Nephron progenitor cell (in vitro differentiated cells): ENCODE measurements around the gene RDH13.

Source experiments
- DNase-seq: peaks from one replicate; pipeline ENCODE4 v3.0.0; 2021
- H3K27ac Mint-ChIP-seq: 2 replicates; pipeline ENCODE4 v1.8.0; 2021; ENCODE audit warnings: mild to moderate bottlenecking, moderate library complexity, mixed read lengths
- H3K27me3 Mint-ChIP-seq: 2 replicates; pipeline ENCODE4 v1.8.0; 2021; ENCODE audit warnings: mild to moderate bottlenecking, low read depth, mixed read lengths; ENCODE audit not compliant: poor library complexity
- H3K36me3 Mint-ChIP-seq: 2 replicates; pipeline ENCODE4 v1.8.0; 2021; ENCODE audit warnings: low read depth, mixed read lengths
- H3K4me1 Mint-ChIP-seq: 2 replicates; pipeline ENCODE4 v1.8.0; 2021; ENCODE audit warnings: mixed read lengths
- H3K4me3 Mint-ChIP-seq: 2 replicates; pipeline ENCODE4 v1.8.0; 2021; ENCODE audit warnings: mild to moderate bottlenecking, moderate library complexity, mixed read lengths
- H3K9me3 Mint-ChIP-seq: 2 replicates; pipeline ENCODE4 v1.8.0; 2021; ENCODE audit warnings: mild to moderate bottlenecking, moderate library complexity, mixed read lengths
- CTCF ChIP-seq: fragments of 200-600 bp; sonication (generic); IDR thresholded peaks from 2 replicates; pipeline ENCODE4 v1.5.0; 2021; ENCODE audit warnings: antibody characterized with exemption

Gene RDH13

GRCh38 chr19:55047951-55048350, 15.0 kb downstream of the RDH13 start:
- Mint-ChIP-seq H3K36me3 (peaks cover 30% of the 10 kb centered on the region), H3K4me3 (no peak overlapping the region), H3K4me1 (no peaks in the 10 kb centered on the region), H3K27ac (no peak overlapping the region), H3K9me3 (no peaks in the 10 kb centered on the region), H3K27me3 (no peaks in the 10 kb centered on the region)
- TF ChIP-seq CTCF, result no peak
- DNase-seq, result no peak

GRCh38 chr19:55046975-55047622, 15.8 kb downstream of the RDH13 start:
- no peak overlapping the region for H3K4me3 Mint-ChIP-seq
- DNase-seq, result no peak
- H3K36me3 Mint-ChIP-seq, result peaks cover 25% of the 10 kb centered on the region
- no peak overlapping the region for H3K27ac Mint-ChIP-seq
- no peak for TF ChIP-seq CTCF
- no peaks in the 10 kb centered on the region for H3K27me3 Mint-ChIP-seq
- H3K4me1 Mint-ChIP-seq, result no peaks in the 10 kb centered on the region
- no peaks in the 10 kb centered on the region for H3K9me3 Mint-ChIP-seq

- DNase-seq, result no peak
- no peak for TF ChIP-seq CTCF
- no peaks in the 10 kb centered on the region for H3K27me3 Mint-ChIP-seq
- peaks cover 15% of the 10 kb centered on the region for H3K36me3 Mint-ChIP-seq
- H3K4me1 Mint-ChIP-seq, result no peaks in the 10 kb centered on the region
- H3K27ac Mint-ChIP-seq, result no peak overlapping the region
- no peak overlapping the region for H3K4me3 Mint-ChIP-seq
- H3K9me3 Mint-ChIP-seq, result no peaks in the 10 kb centered on the region
These were observed 17.9 kb downstream of the RDH13 start for GRCh38 chr19:55044771-55045716.

- Mint-ChIP-seq H3K9me3 (peaks cover 4% of the 10 kb centered on the region), H3K27me3 (no peaks in the 10 kb centered on the region), H3K27ac (no peak overlapping the region), H3K4me1 (no peaks in the 10 kb centered on the region), H3K4me3 (no peak overlapping the region), H3K36me3 (peaks cover 19% of the 10 kb centered on the region)
- no peak for DNase-seq
- TF ChIP-seq CTCF, result no peak
These were observed 18.7 kb downstream of the RDH13 start for GRCh38 chr19:55044286-55044685.

- H3K27me3 Mint-ChIP-seq, result no peaks in the 10 kb centered on the region
- H3K27ac Mint-ChIP-seq, result no peak overlapping the region
- peaks cover 6% of the 10 kb centered on the region for H3K36me3 Mint-ChIP-seq
- H3K9me3 Mint-ChIP-seq, result peaks cover 4% of the 10 kb centered on the region
- TF ChIP-seq CTCF, result no peak
- no peak overlapping the region for H3K4me3 Mint-ChIP-seq
- DNase-seq, result no peak
- H3K4me1 Mint-ChIP-seq, result no peaks in the 10 kb centered on the region
These were observed 20.3 kb downstream of the RDH13 start for GRCh38 chr19:55042688-55043087.
